WTC11 (cell line): Measurements from ENCODE around the gene EDC4. TPM values are rescaled to one million over a fixed set of nuclear protein-coding genes. Genes with fewer than 3 reads are reported as not detected.

ENCODE experiments used
- ATAC-seq: fragments of 200-7000 bp; cut with Tn5 transposase; 2 replicates; pipeline ENCODE4 v1.10.0; 2021; ENCODE audit warnings: mild to moderate bottlenecking, moderate library complexity
- CTCF ChIA-PET: fragments of 300-600 bp; sonication (Branson Sonifier 250); formaldehyde crosslinking; loops from one replicate; lab custom pipeline; 2021; ENCODE audit warnings: antibody characterized with exemption; lab: Charles Lee
- POLR2A ChIA-PET: fragments of 350-600 bp; sonication (Branson Sonifier 250); formaldehyde crosslinking; loops from one replicate; lab custom pipeline; 2021; ENCODE audit warnings: antibody characterized with exemption; lab: Charles Lee
- DNase-seq: peaks from one replicate; pipeline ENCODE4 v3.0.0; 2021; ENCODE audit warnings: low spot score
- H3K27ac Mint-ChIP-seq: 2 replicates; pipeline ENCODE4 v1.8.0; 2021; ENCODE audit warnings: mixed read lengths
- H3K27me3 Mint-ChIP-seq: 2 replicates; pipeline ENCODE4 v1.8.0; 2021; ENCODE audit warnings: low read depth, mild to moderate bottlenecking, moderate library complexity, mixed read lengths
- H3K36me3 Mint-ChIP-seq: 2 replicates; pipeline ENCODE4 v1.8.0; 2021; ENCODE audit warnings: mixed read lengths
- H3K4me1 Mint-ChIP-seq: 2 replicates; pipeline ENCODE4 v1.8.0; 2022; ENCODE audit warnings: mixed read lengths
- H3K4me3 Mint-ChIP-seq: 2 replicates; pipeline ENCODE4 v1.8.0; 2021; ENCODE audit warnings: mild to moderate bottlenecking, moderate library complexity, mixed read lengths
- H3K9me3 Mint-ChIP-seq: 2 replicates; pipeline ENCODE4 v1.8.0; 2021; ENCODE audit warnings: mixed read lengths
- GRHL2 ChIP-seq: fragments of 250-450 bp; sonication (Bioruptor Pico); IDR thresholded peaks from 2 replicates; pipeline ENCODE4 v1.8.0; 2022; ENCODE audit warnings: mild to moderate bottlenecking, moderate library complexity; ENCODE audit not compliant: insufficient replicate concordance, severe bottlenecking
- NFYB ChIP-seq: sonication (generic); formaldehyde crosslinking; conservative IDR thresholded peaks from 2 replicates; pipeline ENCODE4 v1.8.0; 2022; ENCODE audit warnings: low read depth, missing genetic modification reagents
- NR3C1 ChIP-seq: sonication (generic); formaldehyde crosslinking; conservative IDR thresholded peaks from 2 replicates; pipeline ENCODE4 v1.8.1; 2023; ENCODE audit warnings: low read depth, mild to moderate bottlenecking, missing genetic modification reagents
- SMAD3 ChIP-seq: sonication (generic); formaldehyde crosslinking; IDR thresholded peaks from 2 replicates; pipeline ENCODE4 v1.8.0; 2022; ENCODE audit warnings: missing genetic modification reagents, mild to moderate bottlenecking, borderline replicate concordance
- TEAD1 ChIP-seq: sonication (generic); formaldehyde crosslinking; IDR thresholded peaks from 2 replicates; pipeline ENCODE4 v1.8.0; 2022; ENCODE audit warnings: mild to moderate bottlenecking, missing genetic modification reagents
- TP53 ChIP-seq: sonication (generic); formaldehyde crosslinking; IDR thresholded peaks from 2 replicates; pipeline ENCODE4 v1.8.1; 2023; ENCODE audit warnings: mild to moderate bottlenecking, missing genetic modification reagents
- ZNF138 ChIP-seq: sonication (generic); formaldehyde crosslinking; conservative IDR thresholded peaks from 2 replicates; pipeline ENCODE4 v1.8.1; 2022; ENCODE audit warnings: mild to moderate bottlenecking, moderate library complexity, missing genetic modification reagents
- ZNF263 ChIP-seq: sonication (generic); formaldehyde crosslinking; IDR thresholded peaks from 2 replicates; pipeline ENCODE4 v1.8.1; 2022; ENCODE audit warnings: low read depth, mild to moderate bottlenecking, moderate library complexity, missing genetic modification reagents
- total RNA-seq: library from RNA; stranded (reverse); gene quantifications from 3 replicates; pipeline ENCODE4 v1.2.3, GENCODE V29; 2021
- TF ChIP-seq, protein P1 (sequence below): sonication (generic); formaldehyde crosslinking; IDR thresholded peaks from 2 replicates; pipeline ENCODE4 v1.8.0; 2022; ENCODE audit warnings: mild to moderate bottlenecking, missing genetic modification reagents
- TF ChIP-seq, protein P2 (sequence below): sonication (generic); formaldehyde crosslinking; conservative IDR thresholded peaks from 2 replicates; pipeline ENCODE4 v1.8.1; 2023; ENCODE audit warnings: mild to moderate bottlenecking, low read depth, missing genetic modification reagents, moderate library complexity
- TF ChIP-seq, protein P3 (sequence below): fragments of 250-450 bp; sonication (Bioruptor Pico); IDR thresholded peaks from 2 replicates; pipeline ENCODE4 v1.9.0; 2021; ENCODE audit warnings: mild to moderate bottlenecking, borderline replicate concordance
- TF ChIP-seq, protein P4 (sequence below): sonication (generic); formaldehyde crosslinking; IDR thresholded peaks from 2 replicates; pipeline ENCODE4 v1.8.1; 2023; ENCODE audit warnings: mild to moderate bottlenecking, missing genetic modification reagents, borderline replicate concordance
- TF ChIP-seq, protein P5 (sequence below): sonication (generic); formaldehyde crosslinking; IDR thresholded peaks from 2 replicates; pipeline ENCODE4 v1.8.1; 2022; ENCODE audit warnings: mild to moderate bottlenecking, missing genetic modification reagents, moderate library complexity, borderline replicate concordance
- TF ChIP-seq, protein P6 (sequence below): sonication (generic); formaldehyde crosslinking; IDR thresholded peaks from 2 replicates; pipeline ENCODE4 v1.8.1; 2023; ENCODE audit warnings: mild to moderate bottlenecking, missing genetic modification reagents

EDC4 gene
- total RNA-seq, 1 experiment from 2014 or later: 83.7 TPM

DNA sequence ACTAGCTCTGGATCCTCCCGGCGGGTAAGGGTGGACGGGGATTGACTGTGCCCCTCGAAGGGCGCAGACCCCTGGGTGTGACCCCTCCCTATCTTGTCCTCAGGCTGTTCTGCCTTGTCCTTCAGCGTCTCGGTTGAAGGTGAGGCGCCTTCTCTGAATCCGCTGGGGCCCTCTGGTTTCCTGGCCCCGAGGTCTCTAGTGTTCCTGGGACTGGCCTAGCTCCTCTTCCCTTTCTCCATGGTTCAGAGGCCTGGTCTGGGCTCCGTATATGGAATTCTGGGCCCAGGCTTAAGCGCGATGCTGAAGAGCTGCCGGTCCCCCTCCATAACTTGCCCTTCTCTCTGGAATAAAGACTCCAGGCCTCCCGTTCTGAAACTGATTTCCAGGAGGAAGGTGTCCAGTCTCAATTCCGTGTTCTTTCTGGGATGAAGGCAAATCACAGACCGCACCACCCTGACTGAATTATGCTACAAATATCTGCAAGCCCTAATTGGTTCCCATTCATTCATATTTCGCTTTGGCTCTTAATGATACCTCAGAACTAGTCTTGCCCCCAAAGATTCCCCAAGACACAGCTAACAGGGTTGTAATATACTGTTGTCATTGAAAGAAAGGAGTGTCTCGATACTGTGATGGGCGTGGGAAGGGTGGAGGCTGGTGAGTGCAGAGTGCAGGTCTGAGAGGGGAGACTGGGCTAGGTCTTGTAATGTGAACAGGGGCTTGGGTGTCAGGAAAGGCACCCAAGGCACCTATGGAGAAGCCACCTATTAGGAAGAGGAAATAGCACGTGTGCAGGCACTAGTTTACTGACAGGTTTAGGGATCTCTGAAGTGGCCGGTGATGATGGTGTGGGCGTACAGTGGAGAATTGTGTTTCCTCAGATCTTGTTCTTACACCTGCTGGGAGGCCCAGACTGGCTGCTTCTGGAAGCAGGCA, 851 bp downstream of the EDC4 start (continued):
- TF ChIP-seq, protein P1, sequence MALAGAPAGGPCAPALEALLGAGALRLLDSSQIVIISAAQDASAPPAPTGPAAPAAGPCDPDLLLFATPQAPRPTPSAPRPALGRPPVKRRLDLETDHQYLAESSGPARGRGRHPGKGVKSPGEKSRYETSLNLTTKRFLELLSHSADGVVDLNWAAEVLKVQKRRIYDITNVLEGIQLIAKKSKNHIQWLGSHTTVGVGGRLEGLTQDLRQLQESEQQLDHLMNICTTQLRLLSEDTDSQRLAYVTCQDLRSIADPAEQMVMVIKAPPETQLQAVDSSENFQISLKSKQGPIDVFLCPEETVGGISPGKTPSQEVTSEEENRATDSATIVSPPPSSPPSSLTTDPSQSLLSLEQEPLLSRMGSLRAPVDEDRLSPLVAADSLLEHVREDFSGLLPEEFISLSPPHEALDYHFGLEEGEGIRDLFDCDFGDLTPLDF (CRISPR knock-in tag): no peak
- TF ChIP-seq ZNF263 (CRISPR knock-in tag) (no peak), SMAD3 (CRISPR knock-in tag) (no peak), NR3C1 (CRISPR knock-in tag) (no peak)
- TF ChIP-seq, protein P2, sequence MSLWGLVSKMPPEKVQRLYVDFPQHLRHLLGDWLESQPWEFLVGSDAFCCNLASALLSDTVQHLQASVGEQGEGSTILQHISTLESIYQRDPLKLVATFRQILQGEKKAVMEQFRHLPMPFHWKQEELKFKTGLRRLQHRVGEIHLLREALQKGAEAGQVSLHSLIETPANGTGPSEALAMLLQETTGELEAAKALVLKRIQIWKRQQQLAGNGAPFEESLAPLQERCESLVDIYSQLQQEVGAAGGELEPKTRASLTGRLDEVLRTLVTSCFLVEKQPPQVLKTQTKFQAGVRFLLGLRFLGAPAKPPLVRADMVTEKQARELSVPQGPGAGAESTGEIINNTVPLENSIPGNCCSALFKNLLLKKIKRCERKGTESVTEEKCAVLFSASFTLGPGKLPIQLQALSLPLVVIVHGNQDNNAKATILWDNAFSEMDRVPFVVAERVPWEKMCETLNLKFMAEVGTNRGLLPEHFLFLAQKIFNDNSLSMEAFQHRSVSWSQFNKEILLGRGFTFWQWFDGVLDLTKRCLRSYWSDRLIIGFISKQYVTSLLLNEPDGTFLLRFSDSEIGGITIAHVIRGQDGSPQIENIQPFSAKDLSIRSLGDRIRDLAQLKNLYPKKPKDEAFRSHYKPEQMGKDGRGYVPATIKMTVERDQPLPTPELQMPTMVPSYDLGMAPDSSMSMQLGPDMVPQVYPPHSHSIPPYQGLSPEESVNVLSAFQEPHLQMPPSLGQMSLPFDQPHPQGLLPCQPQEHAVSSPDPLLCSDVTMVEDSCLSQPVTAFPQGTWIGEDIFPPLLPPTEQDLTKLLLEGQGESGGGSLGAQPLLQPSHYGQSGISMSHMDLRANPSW (CRISPR knock-in tag): no peak

DNA sequence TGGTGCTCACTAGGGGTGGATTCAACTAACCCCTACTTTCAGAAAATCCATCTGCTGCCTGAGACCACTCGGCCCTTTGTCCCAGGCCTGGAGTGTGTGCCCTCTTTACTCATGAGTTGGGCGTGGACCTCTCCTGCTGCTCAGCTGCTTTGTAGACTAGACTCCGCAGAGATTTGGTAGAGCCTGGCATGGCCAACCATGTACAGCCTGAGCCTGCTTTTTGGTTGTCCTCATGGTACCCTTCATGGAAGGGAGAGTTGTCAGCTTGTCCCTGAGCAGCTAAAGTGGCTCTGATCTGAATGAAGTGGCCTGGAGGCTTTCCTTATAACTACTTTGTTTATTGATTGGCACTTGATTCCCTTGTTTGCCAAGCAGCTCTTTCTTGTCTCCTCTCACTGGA, 1.5 kb downstream of the EDC4 start:
- H3K4me1 Mint-ChIP-seq: peaks cover 15% of the 10 kb centered on the region
- H3K4me3 Mint-ChIP-seq: peak overlapping the region; percentile 92
- H3K36me3 Mint-ChIP-seq: peaks cover 42% of the 10 kb centered on the region
- TF ChIP-seq TP53 (no peak), TEAD1 (no peak), ZNF138 (no peak), SMAD3 (CRISPR knock-in tag) (no peak)
- TF ChIP-seq, protein P3, sequence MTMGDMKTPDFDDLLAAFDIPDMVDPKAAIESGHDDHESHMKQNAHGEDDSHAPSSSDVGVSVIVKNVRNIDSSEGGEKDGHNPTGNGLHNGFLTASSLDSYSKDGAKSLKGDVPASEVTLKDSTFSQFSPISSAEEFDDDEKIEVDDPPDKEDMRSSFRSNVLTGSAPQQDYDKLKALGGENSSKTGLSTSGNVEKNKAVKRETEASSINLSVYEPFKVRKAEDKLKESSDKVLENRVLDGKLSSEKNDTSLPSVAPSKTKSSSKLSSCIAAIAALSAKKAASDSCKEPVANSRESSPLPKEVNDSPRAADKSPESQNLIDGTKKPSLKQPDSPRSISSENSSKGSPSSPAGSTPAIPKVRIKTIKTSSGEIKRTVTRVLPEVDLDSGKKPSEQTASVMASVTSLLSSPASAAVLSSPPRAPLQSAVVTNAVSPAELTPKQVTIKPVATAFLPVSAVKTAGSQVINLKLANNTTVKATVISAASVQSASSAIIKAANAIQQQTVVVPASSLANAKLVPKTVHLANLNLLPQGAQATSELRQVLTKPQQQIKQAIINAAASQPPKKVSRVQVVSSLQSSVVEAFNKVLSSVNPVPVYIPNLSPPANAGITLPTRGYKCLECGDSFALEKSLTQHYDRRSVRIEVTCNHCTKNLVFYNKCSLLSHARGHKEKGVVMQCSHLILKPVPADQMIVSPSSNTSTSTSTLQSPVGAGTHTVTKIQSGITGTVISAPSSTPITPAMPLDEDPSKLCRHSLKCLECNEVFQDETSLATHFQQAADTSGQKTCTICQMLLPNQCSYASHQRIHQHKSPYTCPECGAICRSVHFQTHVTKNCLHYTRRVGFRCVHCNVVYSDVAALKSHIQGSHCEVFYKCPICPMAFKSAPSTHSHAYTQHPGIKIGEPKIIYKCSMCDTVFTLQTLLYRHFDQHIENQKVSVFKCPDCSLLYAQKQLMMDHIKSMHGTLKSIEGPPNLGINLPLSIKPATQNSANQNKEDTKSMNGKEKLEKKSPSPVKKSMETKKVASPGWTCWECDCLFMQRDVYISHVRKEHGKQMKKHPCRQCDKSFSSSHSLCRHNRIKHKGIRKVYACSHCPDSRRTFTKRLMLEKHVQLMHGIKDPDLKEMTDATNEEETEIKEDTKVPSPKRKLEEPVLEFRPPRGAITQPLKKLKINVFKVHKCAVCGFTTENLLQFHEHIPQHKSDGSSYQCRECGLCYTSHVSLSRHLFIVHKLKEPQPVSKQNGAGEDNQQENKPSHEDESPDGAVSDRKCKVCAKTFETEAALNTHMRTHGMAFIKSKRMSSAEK (CRISPR knock-in tag): no peak
- POLR2A ChIA-PET: interaction anchor here (0.5 kb wide), 1 partner anchor 191 kb away, joined by 4 read pairs; no protein-coding TSS in a partner anchor
- ATAC-seq (no peak), DNase-seq (no peak)
- H3K27ac Mint-ChIP-seq: no peak overlapping the region
- no peaks in the 10 kb centered on the region for H3K27me3 Mint-ChIP-seq
- CTCF ChIA-PET: interaction anchor here (1.4 to 3.2 kb wide), 3 partner anchors 10 to 68 kb away, joined by 5 to 29 read pairs (median 20); partner anchors contain the start of gene NRN1L
- no peaks in the 10 kb centered on the region for H3K9me3 Mint-ChIP-seq

DNA sequence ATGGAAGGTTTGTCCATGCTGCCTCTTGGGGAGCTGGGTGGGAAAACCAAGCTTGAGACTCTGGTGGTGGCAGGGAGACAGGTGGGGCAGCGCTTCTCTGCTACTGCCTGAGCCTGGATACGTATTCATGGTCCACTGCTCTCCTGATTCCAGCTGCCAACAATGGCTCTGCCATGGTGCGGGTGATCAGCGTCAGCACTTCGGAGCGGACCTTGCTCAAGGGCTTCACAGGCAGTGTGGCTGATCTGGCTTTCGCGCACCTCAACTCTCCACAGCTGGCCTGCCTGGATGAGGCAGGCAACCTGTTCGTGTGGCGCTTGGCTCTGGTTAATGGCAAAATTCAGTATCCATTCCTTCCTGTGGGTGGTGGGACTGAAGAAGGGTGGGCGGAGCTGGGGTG, 4.2 kb downstream of the EDC4 start:
- H3K4me3 Mint-ChIP-seq: no peak overlapping the region
- peaks cover 15% of the 10 kb centered on the region for H3K4me1 Mint-ChIP-seq
- CTCF ChIA-PET: interaction anchor here (1.3 kb wide), 1 partner anchor 60 kb away, joined by 4 read pairs; no protein-coding TSS in a partner anchor

More for the DNA sequence above, 4.2 kb downstream of the EDC4 start:
- TF ChIP-seq ZNF138 (no peak), TEAD1 (no peak), GRHL2 (no peak), NFYB (CRISPR knock-in tag) (no peak)
- TF ChIP-seq, protein P4, sequence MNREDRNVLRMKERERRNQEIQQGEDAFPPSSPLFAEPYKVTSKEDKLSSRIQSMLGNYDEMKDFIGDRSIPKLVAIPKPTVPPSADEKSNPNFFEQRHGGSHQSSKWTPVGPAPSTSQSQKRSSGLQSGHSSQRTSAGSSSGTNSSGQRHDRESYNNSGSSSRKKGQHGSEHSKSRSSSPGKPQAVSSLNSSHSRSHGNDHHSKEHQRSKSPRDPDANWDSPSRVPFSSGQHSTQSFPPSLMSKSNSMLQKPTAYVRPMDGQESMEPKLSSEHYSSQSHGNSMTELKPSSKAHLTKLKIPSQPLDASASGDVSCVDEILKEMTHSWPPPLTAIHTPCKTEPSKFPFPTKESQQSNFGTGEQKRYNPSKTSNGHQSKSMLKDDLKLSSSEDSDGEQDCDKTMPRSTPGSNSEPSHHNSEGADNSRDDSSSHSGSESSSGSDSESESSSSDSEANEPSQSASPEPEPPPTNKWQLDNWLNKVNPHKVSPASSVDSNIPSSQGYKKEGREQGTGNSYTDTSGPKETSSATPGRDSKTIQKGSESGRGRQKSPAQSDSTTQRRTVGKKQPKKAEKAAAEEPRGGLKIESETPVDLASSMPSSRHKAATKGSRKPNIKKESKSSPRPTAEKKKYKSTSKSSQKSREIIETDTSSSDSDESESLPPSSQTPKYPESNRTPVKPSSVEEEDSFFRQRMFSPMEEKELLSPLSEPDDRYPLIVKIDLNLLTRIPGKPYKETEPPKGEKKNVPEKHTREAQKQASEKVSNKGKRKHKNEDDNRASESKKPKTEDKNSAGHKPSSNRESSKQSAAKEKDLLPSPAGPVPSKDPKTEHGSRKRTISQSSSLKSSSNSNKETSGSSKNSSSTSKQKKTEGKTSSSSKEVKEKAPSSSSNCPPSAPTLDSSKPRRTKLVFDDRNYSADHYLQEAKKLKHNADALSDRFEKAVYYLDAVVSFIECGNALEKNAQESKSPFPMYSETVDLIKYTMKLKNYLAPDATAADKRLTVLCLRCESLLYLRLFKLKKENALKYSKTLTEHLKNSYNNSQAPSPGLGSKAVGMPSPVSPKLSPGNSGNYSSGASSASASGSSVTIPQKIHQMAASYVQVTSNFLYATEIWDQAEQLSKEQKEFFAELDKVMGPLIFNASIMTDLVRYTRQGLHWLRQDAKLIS (CRISPR knock-in tag): no peak
- TF ChIP-seq, protein P5, sequence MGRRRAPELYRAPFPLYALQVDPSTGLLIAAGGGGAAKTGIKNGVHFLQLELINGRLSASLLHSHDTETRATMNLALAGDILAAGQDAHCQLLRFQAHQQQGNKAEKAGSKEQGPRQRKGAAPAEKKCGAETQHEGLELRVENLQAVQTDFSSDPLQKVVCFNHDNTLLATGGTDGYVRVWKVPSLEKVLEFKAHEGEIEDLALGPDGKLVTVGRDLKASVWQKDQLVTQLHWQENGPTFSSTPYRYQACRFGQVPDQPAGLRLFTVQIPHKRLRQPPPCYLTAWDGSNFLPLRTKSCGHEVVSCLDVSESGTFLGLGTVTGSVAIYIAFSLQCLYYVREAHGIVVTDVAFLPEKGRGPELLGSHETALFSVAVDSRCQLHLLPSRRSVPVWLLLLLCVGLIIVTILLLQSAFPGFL (CRISPR knock-in tag): no peak
- TF ChIP-seq, protein P6, sequence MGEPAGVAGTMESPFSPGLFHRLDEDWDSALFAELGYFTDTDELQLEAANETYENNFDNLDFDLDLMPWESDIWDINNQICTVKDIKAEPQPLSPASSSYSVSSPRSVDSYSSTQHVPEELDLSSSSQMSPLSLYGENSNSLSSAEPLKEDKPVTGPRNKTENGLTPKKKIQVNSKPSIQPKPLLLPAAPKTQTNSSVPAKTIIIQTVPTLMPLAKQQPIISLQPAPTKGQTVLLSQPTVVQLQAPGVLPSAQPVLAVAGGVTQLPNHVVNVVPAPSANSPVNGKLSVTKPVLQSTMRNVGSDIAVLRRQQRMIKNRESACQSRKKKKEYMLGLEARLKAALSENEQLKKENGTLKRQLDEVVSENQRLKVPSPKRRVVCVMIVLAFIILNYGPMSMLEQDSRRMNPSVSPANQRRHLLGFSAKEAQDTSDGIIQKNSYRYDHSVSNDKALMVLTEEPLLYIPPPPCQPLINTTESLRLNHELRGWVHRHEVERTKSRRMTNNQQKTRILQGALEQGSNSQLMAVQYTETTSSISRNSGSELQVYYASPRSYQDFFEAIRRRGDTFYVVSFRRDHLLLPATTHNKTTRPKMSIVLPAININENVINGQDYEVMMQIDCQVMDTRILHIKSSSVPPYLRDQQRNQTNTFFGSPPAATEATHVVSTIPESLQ (CRISPR knock-in tag): no peak
- POLR2A ChIA-PET: no interaction called here
- H3K9me3 Mint-ChIP-seq: no peaks in the 10 kb centered on the region
- H3K27ac Mint-ChIP-seq: no peak overlapping the region
- H3K27me3 Mint-ChIP-seq: no peaks in the 10 kb centered on the region
- no peak for ATAC-seq
- no peak for DNase-seq
- peaks cover 49% of the 10 kb centered on the region for H3K36me3 Mint-ChIP-seq
